H9 (cell line): ENCODE results near the gene GPRIN1. TPM values are rescaled to one million over a fixed set of nuclear protein-coding genes. Genes with fewer than 3 reads are reported as not detected.

ENCODE experiments used
- DNase-seq: peaks from one replicate; pipeline ENCODE4 v3.0.0-alpha.2; 2017
- H2AFZ ChIP-seq: one replicate; pipeline ENCODE4 v1.6.1; 2013; ENCODE audit warnings: mild to moderate bottlenecking, low read length, control low read depth, moderate library complexity
- H2AK5ac ChIP-seq: 2 replicates; pipeline ENCODE4 v1.6.1; 2013; ENCODE audit warnings: low read length, control low read depth, mixed read lengths; ENCODE audit not compliant: insufficient read length
- H2BK120ac ChIP-seq: one replicate; pipeline ENCODE4 v1.6.1; 2013; ENCODE audit warnings: low read depth, mild to moderate bottlenecking, low read length, control low read depth, inconsistent platforms; ENCODE audit not compliant: poor library complexity, severe bottlenecking
- H2BK12ac ChIP-seq: 2 replicates; pipeline ENCODE4 v1.6.1; 2013; ENCODE audit warnings: low read length, control low read depth, mixed read lengths, low read depth; ENCODE audit not compliant: insufficient read length
- H2BK15ac ChIP-seq: 2 replicates; pipeline ENCODE4 v1.6.1; 2013; ENCODE audit warnings: low read depth, low read length, control low read depth
- H2BK20ac ChIP-seq: one replicate; pipeline ENCODE4 v1.6.1; 2013; ENCODE audit warnings: low read depth, mild to moderate bottlenecking, low read length, control low read depth, inconsistent platforms; ENCODE audit not compliant: poor library complexity, severe bottlenecking
- H2BK5ac ChIP-seq: 2 replicates; pipeline ENCODE4 v1.6.1; 2013; ENCODE audit warnings: low read length, control low read depth, mixed read lengths; ENCODE audit not compliant: insufficient read length
- H3K14ac ChIP-seq: 2 replicates; pipeline ENCODE4 v1.6.1; 2013; ENCODE audit warnings: low read length, control low read depth; ENCODE audit not compliant: insufficient read depth
- H3K18ac ChIP-seq: 2 replicates; pipeline ENCODE4 v1.6.1; 2013; ENCODE audit warnings: low read depth, mild to moderate bottlenecking, mixed read lengths, low read length, control low read depth; ENCODE audit not compliant: insufficient read length
- H3K23ac ChIP-seq: 2 replicates; pipeline ENCODE4 v1.6.1; 2013; ENCODE audit warnings: low read length, control low read depth, mixed read lengths, low read depth; ENCODE audit not compliant: insufficient read length
- H3K23me2 ChIP-seq: 2 replicates; pipeline ENCODE4 v1.6.1; 2013; ENCODE audit warnings: low read depth, mild to moderate bottlenecking, mixed read lengths, low read length, control low read depth; ENCODE audit not compliant: insufficient read length, poor library complexity, severe bottlenecking
- H3K27ac ChIP-seq: 2 replicates; pipeline ENCODE4 v1.5.1; 2013; ENCODE audit warnings: low read length, control low read depth, mixed read lengths, low read depth; ENCODE audit not compliant: insufficient read length
- H3K27me3 ChIP-seq: 2 replicates; pipeline ENCODE4 v1.6.1; 2013; ENCODE audit warnings: low read length, control low read depth, inconsistent platforms; ENCODE audit not compliant: insufficient read depth
- H3K4ac ChIP-seq: 2 replicates; pipeline ENCODE4 v1.6.1; 2013; ENCODE audit warnings: low read depth, mild to moderate bottlenecking, control low read depth, inconsistent platforms, low read length, moderate library complexity
- H3K4me1 ChIP-seq: 2 replicates; pipeline ENCODE4 v1.6.1; 2013; ENCODE audit warnings: low read length, control low read depth, inconsistent platforms; ENCODE audit not compliant: insufficient read depth
- H3K4me2 ChIP-seq: 2 replicates; pipeline ENCODE4 v1.6.1; 2013; ENCODE audit warnings: low read length, control low read depth, mixed read lengths; ENCODE audit not compliant: insufficient read length, insufficient read depth
- H3K56ac ChIP-seq: 2 replicates; pipeline ENCODE4 v1.6.1; 2013; ENCODE audit warnings: low read depth, mild to moderate bottlenecking, mixed read lengths, low read length, control low read depth; ENCODE audit not compliant: insufficient read length
- H3K79me1 ChIP-seq: 2 replicates; pipeline ENCODE4 v1.6.1; 2013; ENCODE audit warnings: low read depth, mild to moderate bottlenecking, moderate library complexity, low read length, control low read depth, inconsistent platforms; ENCODE audit not compliant: insufficient read depth, poor library complexity, severe bottlenecking
- H3K79me2 ChIP-seq: 2 replicates; pipeline ENCODE4 v1.6.1; 2013; ENCODE audit warnings: low read length, control low read depth, inconsistent platforms; ENCODE audit not compliant: insufficient read depth
- H3K9ac ChIP-seq: 2 replicates; pipeline ENCODE4 v1.6.1; 2013; ENCODE audit warnings: low read length, control low read depth, mixed read lengths; ENCODE audit not compliant: insufficient read length; ENCODE audit errors: extremely low read depth
- H3K9me3 ChIP-seq: one replicate; pipeline ENCODE4 v1.6.1; 2013; ENCODE audit warnings: low read depth, low read length, inconsistent platforms; ENCODE audit not compliant: control insufficient read depth
- H3T11ph ChIP-seq: one replicate; pipeline ENCODE4 v1.6.1; 2013; ENCODE audit warnings: mild to moderate bottlenecking, low read length, control low read depth, inconsistent platforms
- H4K20me1 ChIP-seq: one replicate; pipeline ENCODE4 v1.6.1; 2013; ENCODE audit not compliant: control insufficient read depth, insufficient read length, insufficient read depth
- H4K5ac ChIP-seq: 2 replicates; pipeline ENCODE4 v1.6.1; 2013; ENCODE audit warnings: low read depth, mild to moderate bottlenecking, mixed read lengths, low read length, control low read depth; ENCODE audit not compliant: insufficient read length
- H4K8ac ChIP-seq: replicated peaks from 2 replicates; pipeline ENCODE4 v1.6.1; 2013; ENCODE audit warnings: low read length, control low read depth, mixed read lengths, low read depth; ENCODE audit not compliant: insufficient read length
- H4K91ac ChIP-seq: 2 replicates; pipeline ENCODE4 v1.6.1; 2013; ENCODE audit warnings: low read depth, mild to moderate bottlenecking, moderate library complexity, mixed read lengths, low read length, control low read depth; ENCODE audit not compliant: insufficient read length
- H3K27ac Mint-ChIP-seq, 3 experiments: 2 replicates in 2 of 3; 3 replicates in 1 of 3; pipeline ENCODE4 v1.8.0; 2020 to 2021; ENCODE audit warnings: mixed read lengths in 3 of 3, mild to moderate bottlenecking in 1 of 3, moderate library complexity in 1 of 3
- H3K27me3 Mint-ChIP-seq: 2 replicates; pipeline ENCODE4 v1.8.0; 2021; ENCODE audit warnings: low read depth, mild to moderate bottlenecking, moderate library complexity, mixed read lengths
- H3K36me3 Mint-ChIP-seq, 3 experiments: 2 replicates in 2 of 3; 3 replicates in 1 of 3; pipeline ENCODE4 v1.8.0; 2020 to 2021; ENCODE audit warnings: low read depth in 3 of 3, mixed read lengths in 3 of 3; ENCODE audit not compliant: insufficient read depth in 1 of 3
- H3K4me1 Mint-ChIP-seq, 2 experiments: 2 replicates each; pipeline ENCODE4 v1.8.0; 2020; ENCODE audit warnings: mixed read lengths in 2 of 2
- H3K4me3 Mint-ChIP-seq, 2 experiments: 2 replicates in 1 of 2; 3 replicates in 1 of 2; pipeline ENCODE4 v1.8.0; 2020 to 2021; ENCODE audit warnings: mild to moderate bottlenecking in 2 of 2, mixed read lengths in 2 of 2, moderate library complexity in 1 of 2
- H3K9me3 Mint-ChIP-seq, 2 experiments: 2 replicates in 1 of 2; 3 replicates in 1 of 2; pipeline ENCODE4 v1.8.0; 2020; ENCODE audit warnings: mild to moderate bottlenecking in 2 of 2, mixed read lengths in 2 of 2, moderate library complexity in 1 of 2
- CTCF ChIP-seq: fragments of 200-600 bp; sonication (generic); conservative IDR thresholded peaks from 3 replicates; pipeline ENCODE4 v1.8.0; 2021; ENCODE audit warnings: antibody characterized with exemption, mild to moderate bottlenecking
- WGBS: extraction: QIAGEN DNeasy Blood & Tissue Kit; methylation state at CpG from one replicate; pipeline ENCODE4 v1.1.7; 2013; ENCODE audit warnings: missing lambda C conversion rate, low lambda C conversion rate, mixed read lengths; ENCODE audit not compliant: insufficient read length; ENCODE audit errors: extremely low coverage; 5-methylcytosine and 5-hydroxymethylcytosine counted together
- total RNA-seq: library from RNA; stranded (reverse); gene quantifications from 2 replicates; pipeline ENCODE4 v1.2.1, GENCODE V29; 2021

Gene GPRIN1
- total RNA-seq, 1 experiment from 2014 or later: 10.8 TPM

GRCh38 chr5:176578391-176578808, 31.6 kb downstream of the GPRIN1 start:
- Histone ChIP-seq H3K9me3 (no peaks in the 10 kb centered on the region), H2BK15ac (no peak overlapping the region), H2BK5ac (no peak overlapping the region), H4K5ac (no peak overlapping the region), H3K79me1 (no peaks in the 10 kb centered on the region), H3K4me1 (no peaks in the 10 kb centered on the region), H3K27me3 (peaks cover 2% of the 10 kb centered on the region; the same call in 1 of the 2 replicates), H3K18ac (no peak overlapping the region), H3T11ph (no peak overlapping the region), H2BK12ac (no peak overlapping the region), H2AK5ac (no peak overlapping the region), H4K91ac (no peak overlapping the region), H2BK120ac (no peak overlapping the region), H3K4me2 (no peak overlapping the region), H3K79me2 (no peaks in the 10 kb centered on the region), H3K27ac (no peak overlapping the region), H3K14ac (no peak overlapping the region), H3K23ac (no peak overlapping the region), H3K4ac (no peak overlapping the region), H3K23me2 (no peaks in the 10 kb centered on the region), H3K56ac (no peak overlapping the region), H2BK20ac (no peak overlapping the region), H4K8ac (no peak overlapping the region), H3K9ac (no peak overlapping the region), H2AFZ (no peak overlapping the region), H4K20me1 (no peaks in the 10 kb centered on the region)
- DNase-seq: peak; percentile 92
- H3K4me3 Mint-ChIP-seq: no peak overlapping the region
- H3K36me3 Mint-ChIP-seq: no peaks in the 10 kb centered on the region
- peaks cover 25% of the 10 kb centered on the region for H3K27me3 Mint-ChIP-seq
- TF ChIP-seq CTCF: peak; percentile 73
- peaks cover 2 to 12% of the 10 kb centered on the region in 2 experiments; a peak in 3 of 4 replicates for H3K4me1 Mint-ChIP-seq
- H3K9me3 Mint-ChIP-seq: no peaks in the 10 kb centered on the region; a peak in 1 of 5 replicates
- no peak overlapping the region for H3K27ac Mint-ChIP-seq
- no CpG with 5 or more reads among the region's 15 CpGs for WGBS
